OCI-LY3 (cell line): ENCODE measurements around the gene ACAT2.
A peak's percentile ranks its signal among the peaks of the same experiment; 100 is the strongest.

Source experiments
- H2AFZ ChIP-seq: fragments of 200-600, 300-600 bp; shearing (Covaris generic); 2 replicates; pipeline ENCODE4 v1.6.0; 2014; ENCODE audit warnings: antibody characterized with exemption, low read depth, low read length
- H3K27ac ChIP-seq: fragments of 200-600, 300-600 bp; sonication (generic); 2 replicates; pipeline ENCODE4 v1.5.1; 2014; ENCODE audit warnings: mild to moderate bottlenecking, low read length, moderate library complexity, mixed read lengths
- H3K27me3 ChIP-seq: fragments of 200-600, 300-600 bp; sonication (generic); 2 replicates; pipeline ENCODE4 v1.6.1; 2014; ENCODE audit warnings: low read depth, low read length, mixed read lengths
- H3K36me3 ChIP-seq: fragments of 200-600, 300-600 bp; sonication (generic); replicated peaks from 2 replicates; pipeline ENCODE3; 2014; ENCODE audit warnings: low read depth, low read length, mixed read lengths
- H3K4me1 ChIP-seq: fragments of 300-600, 200-600 bp; sonication (generic); 2 replicates; pipeline ENCODE4 v1.6.1; 2014; ENCODE audit warnings: low read length, mixed read lengths
- H3K4me2 ChIP-seq: fragments of 200-600, 300-600 bp; sonication (generic); 2 replicates; pipeline ENCODE4 v1.6.1; 2014; ENCODE audit warnings: low read length, mixed read lengths
- H3K4me3 ChIP-seq: fragments of 300-600, 200-600 bp; sonication (generic); 2 replicates; pipeline ENCODE4 v1.5.1; 2014; ENCODE audit warnings: antibody characterized with exemption, mild to moderate bottlenecking, low read length, moderate library complexity
- H3K79me2 ChIP-seq: fragments of 300-600, 200-600 bp; shearing (Covaris generic); 2 replicates; pipeline ENCODE4 v1.6.1; 2014; ENCODE audit warnings: mild to moderate bottlenecking, low read length, mixed read lengths
- H3K9ac ChIP-seq: fragments of 300-600, 200-600 bp; shearing (Covaris generic); 2 replicates; pipeline ENCODE4 v1.6.0; 2014; ENCODE audit warnings: mild to moderate bottlenecking, low read length, moderate library complexity
- H3K9me3 ChIP-seq: fragments of 200-600, 300-600 bp; shearing (Covaris generic); 2 replicates; pipeline ENCODE4 v1.6.1; 2014; ENCODE audit warnings: low read length, mixed read lengths; ENCODE audit not compliant: insufficient read depth
- H4K20me1 ChIP-seq: fragments of 200-600, 300-600 bp; sonication (generic); 2 replicates; pipeline ENCODE4 v1.6.1; 2016; ENCODE audit warnings: low read length, mixed read lengths; ENCODE audit not compliant: insufficient read depth
- EZH2phosphoT487 ChIP-seq: fragments of 200-600 bp; shearing (Covaris generic); IDR thresholded peaks from 2 replicates; pipeline ENCODE4 v1.6.1; 2018; ENCODE audit warnings: antibody characterized with exemption, mixed run types, low read depth
- TF ChIP-seq, protein P1 (sequence below): fragments of 200-600, 300-600 bp; sonication (generic); IDR thresholded peaks from 2 replicates; pipeline ENCODE4 v1.5.1; 2014; ENCODE audit warnings: antibody characterized with exemption, low read length, low read depth

ACAT2 gene

DNA sequence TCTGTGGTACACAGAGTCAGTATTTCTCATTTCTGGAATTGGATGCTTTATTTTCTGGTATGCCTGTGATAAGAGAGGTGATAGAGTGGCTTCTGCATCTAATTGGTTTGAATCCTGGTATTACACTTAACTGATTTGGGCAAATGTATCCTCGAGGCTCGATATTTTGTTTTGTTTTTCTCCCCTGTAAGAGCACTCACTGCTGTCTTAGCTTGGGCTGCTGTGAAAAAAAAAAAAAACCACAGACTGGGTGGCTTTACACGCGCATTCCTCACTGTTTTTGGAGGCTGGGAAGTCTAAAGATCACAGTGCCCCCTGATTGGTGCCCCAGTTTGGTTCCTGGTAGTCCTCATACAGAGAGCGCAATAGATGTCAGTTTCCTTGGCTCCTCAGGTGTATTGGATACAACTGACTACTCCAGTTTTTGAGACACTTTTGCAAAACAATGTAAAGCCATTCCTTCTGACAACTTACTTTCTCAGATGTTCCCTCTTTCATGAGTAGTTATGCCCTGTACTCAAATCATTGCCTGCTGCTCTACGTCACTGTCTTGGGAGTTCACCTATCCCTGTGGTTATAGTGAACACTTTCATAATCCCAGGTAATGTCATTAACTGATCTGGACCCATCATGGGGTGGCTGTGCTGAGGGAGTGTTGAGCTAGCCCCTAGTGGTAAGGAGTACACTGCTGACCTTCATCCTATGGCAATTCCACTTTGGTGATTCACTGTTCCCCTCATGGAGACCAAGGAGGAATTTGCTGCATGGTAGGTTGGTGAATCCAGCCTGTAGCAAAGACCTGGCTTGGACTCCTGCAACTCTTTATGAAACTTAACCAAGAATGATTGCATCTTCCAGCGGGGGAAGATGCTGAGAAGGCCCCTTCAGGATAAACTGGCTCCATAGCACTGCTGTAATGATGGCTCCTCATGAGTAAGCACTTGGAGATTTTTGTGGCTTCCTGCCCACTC is 3.5 kb upstream of the ACAT2 start:
- no peaks in the 10 kb centered on the region for H3K27me3 ChIP-seq
- peaks cover 43% of the 10 kb centered on the region for H3K36me3 ChIP-seq
- no peaks in the 10 kb centered on the region for H3K9me3 ChIP-seq
- TF ChIP-seq EZH2phosphoT487 = no peak
- TF ChIP-seq, protein P1, sequence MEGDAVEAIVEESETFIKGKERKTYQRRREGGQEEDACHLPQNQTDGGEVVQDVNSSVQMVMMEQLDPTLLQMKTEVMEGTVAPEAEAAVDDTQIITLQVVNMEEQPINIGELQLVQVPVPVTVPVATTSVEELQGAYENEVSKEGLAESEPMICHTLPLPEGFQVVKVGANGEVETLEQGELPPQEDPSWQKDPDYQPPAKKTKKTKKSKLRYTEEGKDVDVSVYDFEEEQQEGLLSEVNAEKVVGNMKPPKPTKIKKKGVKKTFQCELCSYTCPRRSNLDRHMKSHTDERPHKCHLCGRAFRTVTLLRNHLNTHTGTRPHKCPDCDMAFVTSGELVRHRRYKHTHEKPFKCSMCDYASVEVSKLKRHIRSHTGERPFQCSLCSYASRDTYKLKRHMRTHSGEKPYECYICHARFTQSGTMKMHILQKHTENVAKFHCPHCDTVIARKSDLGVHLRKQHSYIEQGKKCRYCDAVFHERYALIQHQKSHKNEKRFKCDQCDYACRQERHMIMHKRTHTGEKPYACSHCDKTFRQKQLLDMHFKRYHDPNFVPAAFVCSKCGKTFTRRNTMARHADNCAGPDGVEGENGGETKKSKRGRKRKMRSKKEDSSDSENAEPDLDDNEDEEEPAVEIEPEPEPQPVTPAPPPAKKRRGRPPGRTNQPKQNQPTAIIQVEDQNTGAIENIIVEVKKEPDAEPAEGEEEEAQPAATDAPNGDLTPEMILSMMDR = no peak
- no peak overlapping the region for H3K9ac ChIP-seq
- H3K4me3 ChIP-seq = no peak overlapping the region
- no peak overlapping the region for H2AFZ ChIP-seq
- peaks cover 12% of the 10 kb centered on the region for H3K4me1 ChIP-seq
- no peak overlapping the region for H3K27ac ChIP-seq
- H3K4me2 ChIP-seq = no peak overlapping the region
- no peaks in the 10 kb centered on the region for H4K20me1 ChIP-seq
- peaks cover 34% of the 10 kb centered on the region for H3K79me2 ChIP-seq

DNA sequence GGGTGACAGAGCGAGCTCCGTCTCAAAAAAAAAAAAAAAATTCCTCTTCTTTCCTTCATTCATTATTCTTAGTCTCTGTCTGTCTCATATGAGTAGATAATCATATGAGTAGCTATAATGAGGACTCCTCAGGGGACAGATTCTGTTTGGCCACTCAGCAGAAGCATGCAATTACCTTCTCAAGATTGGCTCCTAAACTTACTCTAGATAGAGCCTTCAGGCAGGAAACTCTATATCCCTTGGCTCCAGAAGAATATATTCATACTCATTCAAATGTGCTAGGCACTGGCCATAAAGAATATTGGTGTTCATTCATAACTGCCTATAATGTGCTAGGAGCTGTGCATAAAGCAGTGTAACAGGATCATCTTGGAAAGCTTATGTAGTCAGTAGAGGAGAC is 2.2 kb upstream of the ACAT2 start:
- Histone ChIP-seq H3K36me3 (peaks cover 40% of the 10 kb centered on the region), H3K9me3 (no peaks in the 10 kb centered on the region), H3K27ac (no peak overlapping the region), H3K4me1 (peaks cover 12% of the 10 kb centered on the region), H3K79me2 (peaks cover 32% of the 10 kb centered on the region), H2AFZ (no peak overlapping the region), H3K9ac (no peak overlapping the region), H4K20me1 (no peaks in the 10 kb centered on the region), H3K27me3 (no peaks in the 10 kb centered on the region), H3K4me2 (no peak overlapping the region), H3K4me3 (no peak overlapping the region)
- no peak for TF ChIP-seq EZH2phosphoT487
- TF ChIP-seq, protein P1 = no peak

DNA sequence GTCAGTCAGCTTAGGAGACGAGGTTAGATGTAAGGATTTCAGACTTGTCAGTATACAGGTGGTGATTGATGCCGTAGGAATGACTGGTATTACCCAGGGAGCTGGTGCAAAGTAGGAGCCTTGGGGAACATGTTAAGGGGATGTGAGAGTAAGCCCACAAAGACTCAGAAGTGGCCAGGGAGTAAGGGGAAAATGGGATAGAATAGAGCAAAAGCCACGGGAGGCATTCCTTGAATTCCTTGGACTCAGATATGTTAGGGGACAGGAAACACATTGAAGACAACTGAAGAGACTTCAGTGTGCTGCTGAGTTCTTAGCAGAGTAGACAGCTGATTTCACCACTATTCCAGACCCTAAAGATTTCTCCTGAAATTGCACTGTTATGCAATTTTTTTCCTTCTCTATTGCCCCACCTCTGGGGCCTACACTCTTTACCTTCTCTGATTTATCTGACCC is 1.2 kb upstream of the ACAT2 start:
- Histone ChIP-seq H2AFZ (no peak overlapping the region), H3K4me2 (peak overlapping the region; percentile 80), H3K79me2 (peaks cover 25% of the 10 kb centered on the region), H4K20me1 (no peaks in the 10 kb centered on the region), H3K27ac (peak overlapping the region; percentile 98), H3K9me3 (no peaks in the 10 kb centered on the region), H3K36me3 (peaks cover 35% of the 10 kb centered on the region), H3K4me1 (peaks cover 12% of the 10 kb centered on the region), H3K27me3 (no peaks in the 10 kb centered on the region), H3K4me3 (peak overlapping the region; percentile 99), H3K9ac (peak overlapping the region; percentile 70; the same call in 1 of the 2 replicates)
- no peak for TF ChIP-seq EZH2phosphoT487
- TF ChIP-seq, protein P1 = no peak

DNA sequence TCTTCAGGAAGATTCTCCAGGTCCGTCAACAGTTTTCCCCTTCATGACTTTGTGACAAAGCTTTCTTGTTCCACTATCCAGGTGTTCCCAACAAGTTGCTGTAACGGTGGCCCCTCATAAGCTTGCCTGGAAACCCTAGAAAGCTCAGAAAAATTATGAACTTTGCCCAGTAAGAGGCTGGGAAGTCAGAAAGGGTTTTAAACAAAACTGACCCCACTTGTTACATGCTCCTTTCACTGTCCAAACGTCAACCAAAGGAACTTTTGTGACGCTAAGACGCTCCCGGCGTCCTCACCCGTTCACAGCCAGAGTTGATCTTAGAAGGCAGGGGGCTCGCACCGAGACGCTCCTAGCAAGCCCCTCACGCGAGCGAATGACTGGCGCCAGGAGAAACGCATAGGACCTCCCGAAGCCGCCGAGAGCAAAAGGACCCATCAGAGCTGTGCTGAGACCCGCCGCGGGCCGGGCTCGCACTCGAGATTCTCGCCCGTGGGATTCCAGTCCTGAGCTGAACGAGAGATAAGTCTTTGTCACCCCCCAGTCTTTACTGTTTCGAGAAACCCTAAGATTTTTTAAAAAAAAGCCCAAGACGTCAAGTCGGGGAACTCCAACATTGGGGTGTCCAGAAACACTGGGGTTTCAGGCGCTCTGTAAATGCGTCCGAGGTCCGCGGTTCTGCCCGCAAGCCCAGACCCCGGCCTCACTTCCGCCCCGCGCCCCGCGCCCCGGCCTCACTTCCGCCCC is 544 bp upstream of the ACAT2 start:
- H3K4me3 ChIP-seq = peak overlapping the region; percentile 99
- H2AFZ ChIP-seq = no peak overlapping the region
- peaks cover 35% of the 10 kb centered on the region for H3K36me3 ChIP-seq
- TF ChIP-seq EZH2phosphoT487 = no peak
- TF ChIP-seq, protein P1 = no peak
- H3K9ac ChIP-seq = peak overlapping the region; percentile 70
- no peaks in the 10 kb centered on the region for H4K20me1 ChIP-seq
- H3K27ac ChIP-seq = peak overlapping the region; percentile 98
- H3K79me2 ChIP-seq = peaks cover 25% of the 10 kb centered on the region
- peak overlapping the region; percentile 80 for H3K4me2 ChIP-seq
- H3K27me3 ChIP-seq = no peaks in the 10 kb centered on the region
- H3K4me1 ChIP-seq = peaks cover 12% of the 10 kb centered on the region
- H3K9me3 ChIP-seq = no peaks in the 10 kb centered on the region
